HepG2 (cell line): ENCODE measurements around the gene MTHFD1. TPM values are rescaled to one million over a fixed set of nuclear protein-coding genes. Genes with fewer than 3 reads are reported as not detected.

Experiments
- FOXC1 ChIP-seq: sonication (generic); formaldehyde crosslinking; IDR thresholded peaks from 2 replicates; pipeline ENCODE4 v1.8.0; 2022; ENCODE audit warnings: mild to moderate bottlenecking, missing genetic modification reagents, borderline replicate concordance
- HNRNPL ChIP-seq: fragments of 200-400 bp; formaldehyde crosslinking; IDR thresholded peaks from 2 replicates; pipeline ENCODE4 v1.6.1; 2017; ENCODE audit warnings: mild to moderate bottlenecking, low read depth, low read length
- THYN1 ChIP-seq: sonication (generic); formaldehyde crosslinking; IDR thresholded peaks from 2 replicates; pipeline ENCODE4 v1.8.1; 2023; ENCODE audit warnings: low read depth, mild to moderate bottlenecking, moderate library complexity, missing genetic modification reagents, borderline replicate concordance
- UBTF ChIP-seq: sonication (generic); formaldehyde crosslinking; IDR thresholded peaks from 2 replicates; pipeline ENCODE4 v1.4.0; 2020; ENCODE audit warnings: mild to moderate bottlenecking, missing genetic modification reagents
- ZBTB26 ChIP-seq: IDR thresholded peaks from 2 replicates; pipeline ENCODE4 v1.6.1; 2016; ENCODE audit warnings: missing compliant biosample characterization, missing genetic modification reagents, borderline replicate concordance
- ZNF280B ChIP-seq: sonication (generic); formaldehyde crosslinking; IDR thresholded peaks from 2 replicates; pipeline ENCODE4 v1.5.0; 2020; ENCODE audit warnings: missing genetic modification reagents, mild to moderate bottlenecking, borderline replicate concordance
- ZNF720 ChIP-seq: sonication (generic); formaldehyde crosslinking; IDR thresholded peaks from 2 replicates; pipeline ENCODE4 v1.4.0; 2020; ENCODE audit warnings: missing genetic modification reagents
- ZNF780A ChIP-seq: sonication (generic); formaldehyde crosslinking; IDR thresholded peaks from 2 replicates; pipeline ENCODE4 v1.8.0; 2022; ENCODE audit warnings: mild to moderate bottlenecking, missing genetic modification reagents, moderate library complexity
- polyA plus RNA-seq, 8 experiments: library from polyadenylated mRNA; depleted of rRNA in 3 of 8; stranded (reverse) in 7 of 8; unstranded in 1 of 8; fragments of >200 nt; fragmentation: Illumina TruSeq in 4 of 8; extraction: Trizol in 4 of 8; gene quantifications; 2 replicates each; pipeline versions ENCODE4 v1.2.1 to v1.2.3, GENCODE V29; 2011 to 2016; ENCODE audit warnings: low read depth in 4 of 8, missing spikeins in 1 of 8, mixed read lengths in 1 of 8; ENCODE audit not compliant: insufficient read depth in 1 of 8
- total RNA-seq, 5 experiments: library from RNA; depleted of rRNA; stranded (reverse); fragments of >200 nt; fragmentation: Illumina TruSeq; extraction: Trizol; gene quantifications; 2 replicates each; pipeline ENCODE4 v1.2.3, GENCODE V29; 2016; ENCODE audit warnings: low read depth in 1 of 5
- TF ChIP-seq, protein P1 (sequence below): sonication (generic); formaldehyde crosslinking; IDR thresholded peaks from 2 replicates; pipeline ENCODE4 v1.4.0; 2020; ENCODE audit warnings: missing genetic modification reagents
- TF ChIP-seq, protein P2 (sequence below): sonication (generic); formaldehyde crosslinking; IDR thresholded peaks from 2 replicates; pipeline ENCODE4 v1.5.1; 2020; ENCODE audit warnings: missing genetic modification reagents, mild to moderate bottlenecking, borderline replicate concordance
- TF ChIP-seq, protein P3 (sequence below), 2 experiments: sonication (generic) in 1 of 2; formaldehyde crosslinking in 1 of 2; IDR thresholded peaks; 2 replicates each; pipeline versions ENCODE4 v1.6.1 to v1.9.0; 2014 to 2022; ENCODE audit warnings: antibody characterized with exemption in 1 of 2, borderline replicate concordance in 1 of 2, inconsistent platforms in 1 of 2, low read depth in 1 of 2, missing genetic modification reagents in 1 of 2

Gene MTHFD1
- total and polyA plus RNA-seq, 2 of the 13 experiments (the other 11 are each of a cell fraction or from before 2014, with no cell fraction given) = 31.0 to 106 TPM

DNA sequence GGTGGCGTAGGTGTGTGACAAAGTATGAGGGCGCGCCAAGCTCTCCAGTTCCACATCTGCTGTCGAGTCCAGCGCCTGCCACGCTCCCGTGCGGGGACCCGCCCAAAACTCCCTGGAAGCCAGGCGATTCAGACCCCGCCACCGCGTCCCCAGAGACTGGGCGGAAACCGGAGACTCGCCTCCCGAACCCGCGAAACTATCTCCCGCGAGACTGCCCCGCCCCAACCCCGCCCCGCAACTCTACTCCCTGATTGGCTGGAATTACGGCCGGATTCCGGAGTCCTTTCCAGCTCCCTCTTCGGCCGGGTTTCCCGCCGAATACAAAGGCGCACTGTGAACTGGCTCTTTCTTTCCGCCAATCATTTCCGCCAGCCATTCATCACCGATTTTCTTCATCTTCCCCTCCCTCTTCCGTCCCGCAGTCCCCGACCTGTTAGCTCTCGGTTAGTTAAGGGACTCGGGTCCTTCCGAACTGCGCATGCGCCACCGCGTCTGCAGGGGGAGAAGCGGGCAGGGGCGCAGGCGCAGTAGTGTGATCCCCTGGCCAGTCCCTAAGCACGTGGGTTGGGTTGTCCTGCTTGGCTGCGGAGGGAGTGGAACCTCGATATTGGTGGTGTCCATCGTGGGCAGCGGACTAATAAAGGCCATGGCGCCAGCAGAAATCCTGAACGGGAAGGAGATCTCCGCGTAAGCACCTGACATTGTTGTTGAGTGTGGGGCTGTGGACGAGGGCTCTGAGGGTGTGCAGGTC lies at the start of gene MTHFD1 (continued):
- TF ChIP-seq, protein P1, sequence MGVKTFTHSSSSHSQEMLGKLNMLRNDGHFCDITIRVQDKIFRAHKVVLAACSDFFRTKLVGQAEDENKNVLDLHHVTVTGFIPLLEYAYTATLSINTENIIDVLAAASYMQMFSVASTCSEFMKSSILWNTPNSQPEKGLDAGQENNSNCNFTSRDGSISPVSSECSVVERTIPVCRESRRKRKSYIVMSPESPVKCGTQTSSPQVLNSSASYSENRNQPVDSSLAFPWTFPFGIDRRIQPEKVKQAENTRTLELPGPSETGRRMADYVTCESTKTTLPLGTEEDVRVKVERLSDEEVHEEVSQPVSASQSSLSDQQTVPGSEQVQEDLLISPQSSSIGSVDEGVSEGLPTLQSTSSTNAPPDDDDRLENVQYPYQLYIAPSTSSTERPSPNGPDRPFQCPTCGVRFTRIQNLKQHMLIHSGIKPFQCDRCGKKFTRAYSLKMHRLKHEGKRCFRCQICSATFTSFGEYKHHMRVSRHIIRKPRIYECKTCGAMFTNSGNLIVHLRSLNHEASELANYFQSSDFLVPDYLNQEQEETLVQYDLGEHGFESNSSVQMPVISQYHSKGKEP (CRISPR knock-in tag) = no peak
- 0 out of 2 replicates have a peak, but pooled peaks have one; percentile 16 for TF ChIP-seq HNRNPL
- TF ChIP-seq ZNF720 = no peak
- TF ChIP-seq FOXC1 (CRISPR knock-in tag) = peak; percentile 92
- peak; percentile 95 for TF ChIP-seq ZNF780A
- TF ChIP-seq UBTF = peak; percentile 51
- peak; percentile 97 for TF ChIP-seq ZNF280B (CRISPR knock-in tag)
- no peak for TF ChIP-seq THYN1 (CRISPR knock-in tag)
- TF ChIP-seq ZBTB26 = peak; percentile 63; the same call in 1 of the 2 replicates
- TF ChIP-seq, protein P2, sequence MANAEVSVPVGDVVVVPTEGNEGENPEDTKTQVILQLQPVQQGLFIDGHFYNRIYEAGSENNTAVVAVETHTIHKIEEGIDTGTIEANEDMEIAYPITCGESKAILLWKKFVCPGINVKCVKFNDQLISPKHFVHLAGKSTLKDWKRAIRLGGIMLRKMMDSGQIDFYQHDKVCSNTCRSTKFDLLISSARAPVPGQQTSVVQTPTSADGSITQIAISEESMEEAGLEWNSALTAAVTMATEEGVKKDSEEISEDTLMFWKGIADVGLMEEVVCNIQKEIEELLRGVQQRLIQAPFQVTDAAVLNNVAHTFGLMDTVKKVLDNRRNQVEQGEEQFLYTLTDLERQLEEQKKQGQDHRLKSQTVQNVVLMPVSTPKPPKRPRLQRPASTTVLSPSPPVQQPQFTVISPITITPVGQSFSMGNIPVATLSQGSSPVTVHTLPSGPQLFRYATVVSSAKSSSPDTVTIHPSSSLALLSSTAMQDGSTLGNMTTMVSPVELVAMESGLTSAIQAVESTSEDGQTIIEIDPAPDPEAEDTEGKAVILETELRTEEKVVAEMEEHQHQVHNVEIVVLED = peak; percentile 9; the same call in 1 of the 2 replicates
- TF ChIP-seq, protein P3, sequence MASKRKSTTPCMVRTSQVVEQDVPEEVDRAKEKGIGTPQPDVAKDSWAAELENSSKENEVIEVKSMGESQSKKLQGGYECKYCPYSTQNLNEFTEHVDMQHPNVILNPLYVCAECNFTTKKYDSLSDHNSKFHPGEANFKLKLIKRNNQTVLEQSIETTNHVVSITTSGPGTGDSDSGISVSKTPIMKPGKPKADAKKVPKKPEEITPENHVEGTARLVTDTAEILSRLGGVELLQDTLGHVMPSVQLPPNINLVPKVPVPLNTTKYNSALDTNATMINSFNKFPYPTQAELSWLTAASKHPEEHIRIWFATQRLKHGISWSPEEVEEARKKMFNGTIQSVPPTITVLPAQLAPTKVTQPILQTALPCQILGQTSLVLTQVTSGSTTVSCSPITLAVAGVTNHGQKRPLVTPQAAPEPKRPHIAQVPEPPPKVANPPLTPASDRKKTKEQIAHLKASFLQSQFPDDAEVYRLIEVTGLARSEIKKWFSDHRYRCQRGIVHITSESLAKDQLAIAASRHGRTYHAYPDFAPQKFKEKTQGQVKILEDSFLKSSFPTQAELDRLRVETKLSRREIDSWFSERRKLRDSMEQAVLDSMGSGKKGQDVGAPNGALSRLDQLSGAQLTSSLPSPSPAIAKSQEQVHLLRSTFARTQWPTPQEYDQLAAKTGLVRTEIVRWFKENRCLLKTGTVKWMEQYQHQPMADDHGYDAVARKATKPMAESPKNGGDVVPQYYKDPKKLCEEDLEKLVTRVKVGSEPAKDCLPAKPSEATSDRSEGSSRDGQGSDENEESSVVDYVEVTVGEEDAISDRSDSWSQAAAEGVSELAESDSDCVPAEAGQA (IDR thresholded peaks at IDR 0.05; ENCODE audit: low read depth) = no peak
- TF ChIP-seq, protein P3 (CRISPR knock-in tag; IDR thresholded peaks at IDR 0.05; ENCODE audit: borderline replicate concordance) = 0 out of 2 replicates have a peak, but pooled peaks have one; percentile 12
